ENCODE measurements around the gene TMEM151A. TPM values are rescaled to one million over a fixed set of nuclear protein-coding genes. Genes with fewer than 3 reads are reported as not detected.
"Not testable (repeated sequence)": the region's sequence is repeated elsewhere in the genome, so short reads cannot be mapped to it uniquely, and the experiment has no call there.

The TMEM151A gene
- polyA plus RNA-seq, 4 donors: not detected

GRCh38 chr11:66267039-66267378, 24.7 kb upstream of the TMEM151A start:
- no peak for DNase-seq (ENCODE audit: low read depth in 4 of 4, low spot score in 3 of 4)

DNA sequence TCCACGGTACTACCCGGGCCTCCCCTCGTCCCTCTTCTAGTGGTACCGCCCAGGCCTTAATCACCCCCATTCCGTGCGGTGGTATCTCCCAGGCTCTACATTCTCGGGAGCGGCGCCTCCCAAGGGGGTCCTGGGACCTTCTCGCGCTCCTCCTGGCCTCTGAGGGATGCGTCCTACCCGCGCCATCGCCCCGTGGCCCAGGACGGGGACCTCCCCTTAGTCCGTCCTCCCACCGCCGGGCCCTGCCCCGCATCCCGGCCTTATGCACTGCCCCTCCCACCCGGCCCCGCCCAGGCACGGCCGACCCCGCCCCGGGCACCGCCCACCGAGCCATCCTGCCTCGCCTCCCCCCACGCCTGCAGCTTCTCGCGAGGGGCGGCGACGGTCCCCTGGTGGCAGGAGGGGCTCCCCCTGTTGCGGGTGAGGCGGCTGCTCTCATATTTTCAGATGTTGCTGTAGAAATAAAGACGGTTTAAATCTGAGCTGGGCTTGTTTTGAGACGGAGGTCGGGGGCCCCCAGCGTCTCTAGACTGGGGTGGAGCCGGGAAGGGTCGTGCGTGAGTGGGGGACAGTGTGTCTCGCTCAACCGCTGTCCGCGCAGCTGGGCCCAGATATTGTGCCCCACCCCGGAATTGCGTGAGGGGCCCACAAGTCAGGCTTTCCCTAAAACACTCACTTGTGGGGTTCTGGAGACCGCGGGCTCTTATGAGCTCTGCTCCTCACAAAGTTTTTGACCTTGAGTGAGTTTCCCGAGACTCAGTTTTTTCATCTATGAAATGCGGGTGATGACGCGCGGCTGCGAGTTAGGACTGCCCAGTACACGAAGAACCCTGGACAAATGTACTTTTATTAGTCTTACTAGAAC, 24.1 kb upstream of the TMEM151A start:
- DNase-seq (ENCODE audit: low read depth in 4 of 4, low spot score in 3 of 4): peak; percentile 71 to 81 (median 78)

DNA sequence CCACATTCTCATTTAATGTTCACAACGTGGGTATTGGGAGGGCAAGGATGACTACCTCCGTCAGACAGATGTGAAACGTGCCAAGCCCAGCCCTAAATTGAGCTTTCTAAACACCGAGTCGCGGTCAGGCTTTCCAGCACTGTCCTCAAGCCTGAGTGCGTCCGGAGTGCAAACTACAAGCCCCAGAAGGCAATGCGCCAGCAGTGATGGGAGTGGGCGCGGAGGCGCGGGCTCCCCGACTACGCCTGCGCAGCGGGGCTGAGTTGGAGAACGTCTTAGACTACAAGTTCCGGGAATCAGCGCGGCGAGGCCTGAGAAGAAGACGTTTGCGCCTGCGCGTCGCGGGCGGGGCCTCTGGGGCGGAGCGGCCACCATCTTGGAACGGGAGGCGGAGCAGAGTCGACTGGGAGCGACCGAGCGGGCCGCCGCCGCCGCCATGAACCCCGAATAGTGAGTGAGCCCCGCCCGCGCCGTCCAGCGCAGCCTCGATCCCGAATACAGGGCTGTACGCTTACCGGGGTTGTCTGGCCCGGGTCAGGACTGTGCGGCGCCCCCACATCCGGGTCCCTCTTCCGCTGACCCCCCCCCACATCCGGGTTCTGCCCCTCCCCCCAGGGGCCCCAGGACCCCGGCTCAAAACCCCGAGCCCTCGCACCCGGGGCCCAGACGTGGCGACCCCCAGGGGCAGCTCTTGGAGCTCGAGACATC, 23.3 kb upstream of the TMEM151A start, which contains the start of gene RAB1B:
TSS of gene RAB1B (plus strand) at position 396 of the 708 bp plus-strand sequence. CDS start at position 437, 41 bp downstream.
- peak; percentile 99 to 100 (median 100) for DNase-seq (ENCODE audit: low read depth in 4 of 4, low spot score in 3 of 4)

DNA sequence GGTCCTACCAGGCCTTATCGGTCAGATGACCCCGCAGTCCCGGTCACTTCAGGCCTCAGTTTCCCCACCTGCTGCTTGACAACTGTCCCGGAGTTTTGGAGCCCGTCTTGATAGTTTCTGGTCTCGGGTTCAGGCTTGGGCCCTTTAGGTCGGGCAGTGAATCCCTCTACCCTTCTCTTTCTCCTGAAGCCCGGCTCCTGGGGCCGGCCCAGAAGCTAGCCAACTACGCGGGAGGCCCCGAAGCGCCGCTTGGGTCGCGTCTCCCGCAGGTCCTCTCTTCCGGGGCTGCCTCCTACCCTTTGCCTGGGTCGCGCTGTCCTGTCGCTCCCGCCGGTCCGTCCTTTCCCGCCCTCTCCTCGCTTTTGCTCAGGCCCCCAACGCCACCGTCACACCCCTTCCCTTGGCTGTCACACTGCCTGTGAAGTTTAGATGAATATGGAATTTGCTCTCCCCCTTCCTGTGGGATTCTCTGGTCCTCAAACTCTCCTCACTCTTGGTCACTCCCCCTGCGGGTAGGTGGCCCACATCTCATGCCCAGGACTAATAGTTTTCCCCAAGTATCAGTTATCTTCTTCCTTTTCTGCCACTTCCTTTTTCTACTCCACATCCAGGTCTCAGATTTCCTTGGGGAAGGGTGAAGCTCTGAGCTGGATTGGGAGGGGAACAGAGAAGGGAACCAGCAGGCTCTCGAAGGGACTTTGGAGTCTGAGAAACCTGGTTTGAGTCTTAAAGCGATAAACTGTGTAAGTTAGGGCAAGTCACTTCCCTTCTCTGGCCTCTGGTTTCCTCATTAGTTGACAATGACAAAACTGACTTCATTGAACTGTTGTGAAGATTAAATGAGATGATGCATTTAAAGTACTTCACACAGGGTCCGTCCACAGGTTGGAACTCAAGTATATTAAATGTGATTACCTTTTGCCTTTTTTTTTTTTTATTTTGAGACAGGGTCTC, 22.5 kb upstream of the TMEM151A start:
- no peak for DNase-seq (ENCODE audit: low read depth in 4 of 4, low spot score in 3 of 4)

GRCh38 chr11:66271816-66272215, 19.9 kb upstream of the TMEM151A start:
- no peak for DNase-seq (ENCODE audit: low read depth in 4 of 4, low spot score in 3 of 4)

DNA sequence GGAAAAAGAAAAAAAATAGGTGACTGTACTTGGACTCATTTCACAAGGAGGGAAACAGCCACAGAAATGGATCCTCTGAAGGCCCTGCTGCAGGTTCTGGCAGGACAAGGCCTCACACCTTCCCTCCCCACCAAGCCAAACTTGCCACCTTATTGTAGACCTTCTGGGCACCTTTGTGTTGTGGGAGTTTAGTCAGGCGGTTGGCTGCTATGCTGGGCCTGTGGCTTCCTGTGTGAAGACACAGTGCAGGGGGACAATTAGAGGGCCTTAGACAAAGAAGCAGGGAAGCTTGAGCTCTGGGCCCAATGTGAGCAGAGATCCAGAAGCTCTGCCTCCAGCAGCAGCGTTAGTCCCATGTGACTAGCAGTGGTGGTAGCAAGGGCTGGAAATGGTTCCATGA, 19.1 kb upstream of the TMEM151A start:
- DNase-seq (ENCODE audit: low read depth in 4 of 4, low spot score in 3 of 4): no peak

GRCh38 chr11:66274219-66274618, 17.5 kb upstream of the TMEM151A start:
- no peak for DNase-seq (ENCODE audit: low read depth in 4 of 4, low spot score in 3 of 4)

- no peak for DNase-seq (ENCODE audit: low read depth in 4 of 4, low spot score in 3 of 4)
Measured at GRCh38 chr11:66275396-66275795, 16.3 kb upstream of the TMEM151A start.

- no peak for DNase-seq (ENCODE audit: low read depth in 4 of 4, low spot score in 3 of 4)
Measured at GRCh38 chr11:66275984-66276612, 15.6 kb upstream of the TMEM151A start.

DNA sequence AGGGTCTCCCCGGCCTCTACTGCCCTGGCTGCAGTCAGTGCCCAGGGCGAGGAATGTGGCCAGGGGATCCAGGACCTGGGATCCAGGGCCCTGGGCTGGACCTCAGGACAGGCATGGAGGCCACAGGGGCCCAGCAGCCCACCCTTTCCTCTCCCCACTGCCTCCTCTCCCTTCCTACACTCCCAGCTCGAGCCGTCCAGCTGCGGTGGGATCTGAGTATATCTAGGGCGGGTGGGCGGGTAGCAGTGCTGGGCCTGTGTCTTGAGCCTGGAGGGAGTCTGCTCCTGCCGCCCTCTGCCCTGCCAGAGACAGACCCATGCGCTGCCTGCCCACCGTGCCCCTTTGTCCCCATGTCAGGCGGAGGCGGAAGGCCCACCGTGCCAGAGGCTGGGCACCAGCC, 15.1 kb upstream of the TMEM151A start:
- not testable (repeated sequence) for DNase-seq (ENCODE audit: low read depth in 4 of 4, low spot score in 3 of 4)

GRCh38 chr11:66277064-66277463, 14.6 kb upstream of the TMEM151A start:
- not testable (repeated sequence) for DNase-seq (ENCODE audit: low read depth in 4 of 4, low spot score in 3 of 4)

DNA sequence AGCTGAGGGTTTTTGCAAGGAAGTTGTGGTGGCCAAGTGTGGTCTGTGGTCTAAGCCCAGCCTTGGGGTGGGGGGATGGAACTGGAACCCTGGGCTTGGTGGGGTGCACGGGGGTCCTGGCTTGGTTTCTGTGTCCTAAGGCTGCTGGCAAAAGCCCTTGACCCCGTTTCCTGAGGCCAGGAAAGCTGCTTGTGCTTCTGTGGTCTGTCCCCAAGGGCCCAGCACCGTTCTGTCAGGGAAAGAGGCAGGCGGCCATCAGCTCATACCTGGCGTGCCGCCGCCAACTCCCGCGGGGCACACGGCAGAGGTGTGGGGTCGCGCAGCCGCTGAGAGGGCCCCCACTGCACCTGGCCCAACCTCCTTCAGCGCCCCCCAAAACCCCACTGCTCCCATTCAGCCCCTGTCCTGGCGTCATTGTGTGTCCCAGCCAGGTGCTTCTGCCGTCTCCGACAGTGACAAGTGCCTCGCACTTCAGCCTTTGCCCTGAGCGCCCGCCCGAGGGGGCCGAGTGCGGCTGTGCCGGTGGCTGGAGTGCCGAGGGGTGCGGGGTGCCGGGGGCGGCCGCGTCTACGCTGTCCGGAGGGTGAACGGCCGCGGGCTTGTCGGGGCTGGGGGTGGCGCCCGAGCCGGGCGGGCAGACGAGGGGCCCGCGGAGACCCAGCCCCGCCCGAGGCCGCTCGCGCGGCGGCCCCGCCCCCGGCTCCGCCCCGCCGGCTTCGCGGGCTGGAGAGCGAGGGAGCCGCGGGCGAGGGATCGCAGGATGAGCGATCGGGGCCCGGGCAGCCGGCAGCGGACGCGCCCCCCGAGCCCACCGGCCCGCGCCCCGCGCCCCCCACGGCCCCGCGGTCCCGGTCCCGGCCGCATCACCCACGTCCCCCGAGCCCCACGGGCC, 14.0 kb upstream of the TMEM151A start, which contains the start of gene CNIH2:
TSS of gene CNIH2 (plus strand) at position 705 of the 892 bp plus-strand sequence. CDS start 282 bp downstream, outside the sequence.
- DNase-seq (ENCODE audit: low read depth in 4 of 4, low spot score in 3 of 4): no peak

DNA sequence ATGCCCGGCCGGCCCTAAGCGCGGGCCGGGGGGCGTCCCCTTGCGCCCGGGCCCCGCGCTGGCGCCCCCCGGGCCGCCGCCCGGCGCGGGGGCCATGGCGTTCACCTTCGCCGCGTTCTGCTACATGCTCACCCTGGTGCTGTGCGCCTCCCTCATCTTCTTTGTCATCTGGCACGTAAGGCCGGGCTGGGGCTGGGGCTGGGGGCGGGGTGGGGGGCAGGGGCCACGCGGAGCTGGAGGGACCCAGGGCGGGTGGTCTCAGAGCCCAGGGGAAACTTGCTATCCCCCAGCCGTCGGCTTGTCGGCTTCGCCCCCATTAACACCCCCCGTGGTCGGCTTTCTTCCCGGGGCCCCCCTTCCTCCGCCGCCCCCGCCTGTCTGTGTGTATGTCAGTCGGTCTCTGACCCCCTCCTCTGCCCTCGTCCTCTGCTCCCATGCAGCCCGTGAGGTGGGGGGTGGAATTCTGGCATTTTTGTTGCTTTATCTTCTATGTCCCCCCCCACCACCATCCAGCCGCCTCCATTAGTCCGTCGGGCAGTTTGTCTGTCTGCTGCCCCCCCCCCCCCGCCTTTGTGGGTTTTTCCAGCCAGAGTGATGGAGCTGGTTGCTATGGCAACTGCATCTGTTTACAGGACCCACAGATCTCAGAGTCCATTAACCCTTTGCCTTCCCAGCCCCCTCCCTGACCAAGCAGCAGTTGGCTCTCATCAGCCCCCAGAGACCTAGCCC, 13.2 kb upstream of the TMEM151A start:
- DNase-seq (ENCODE audit: low read depth in 4 of 4, low spot score in 3 of 4): no peak

DNA sequence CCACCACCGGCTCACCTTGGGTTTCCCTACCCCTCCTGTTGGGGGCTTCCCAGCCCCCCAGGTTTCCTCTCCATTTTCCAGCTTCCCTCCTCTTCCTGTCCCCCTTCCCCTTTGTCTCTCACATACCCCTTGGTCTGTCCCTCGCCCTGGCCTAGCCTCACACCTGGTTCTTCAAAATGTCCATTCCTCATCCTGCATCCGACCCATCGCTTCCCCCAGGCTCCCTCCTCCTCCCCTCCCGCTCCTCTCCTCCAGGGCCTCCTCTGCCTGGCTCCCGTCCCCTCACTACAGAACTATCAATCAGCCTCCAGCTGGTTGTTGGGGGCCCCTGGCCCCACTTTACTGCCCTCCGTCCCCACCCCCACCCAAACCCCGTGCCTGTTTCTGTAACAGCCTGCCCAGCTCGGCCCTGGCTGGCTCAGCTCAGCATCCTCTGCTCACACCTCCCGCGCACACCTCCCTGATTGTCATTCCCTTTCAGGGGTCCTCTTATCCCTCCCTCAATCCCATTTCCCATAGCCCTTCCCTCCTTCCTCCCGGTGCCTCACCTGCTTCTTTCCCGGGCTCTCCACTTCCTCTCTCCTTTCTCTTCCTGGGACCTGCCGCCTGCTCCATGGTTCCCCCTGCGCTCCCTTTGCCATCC, 12.5 kb upstream of the TMEM151A start:
- no peak for DNase-seq (ENCODE audit: low read depth in 4 of 4, low spot score in 3 of 4)

DNA sequence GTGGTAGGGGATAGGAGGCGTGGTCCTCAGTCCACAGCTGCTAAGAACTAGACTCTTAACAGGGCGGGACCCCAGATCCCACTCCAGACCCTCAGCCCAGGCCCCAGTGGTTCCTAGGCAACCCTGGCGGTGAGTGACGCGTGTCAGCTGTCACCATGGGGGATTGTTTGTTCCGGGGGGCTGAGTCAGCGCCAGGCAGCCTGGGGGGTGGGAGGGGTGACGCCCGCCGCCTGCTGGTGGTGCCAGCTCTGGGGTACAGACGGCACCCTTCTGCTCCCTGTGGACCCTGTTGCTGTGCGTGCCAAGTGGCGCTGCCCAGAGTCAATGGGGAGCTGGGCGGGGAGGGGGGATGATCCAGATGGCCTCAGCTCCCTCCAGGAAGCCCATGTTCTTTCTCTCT, 11.3 kb upstream of the TMEM151A start:
- no peak for DNase-seq (ENCODE audit: low read depth in 4 of 4, low spot score in 3 of 4)

GRCh38 chr11:66281001-66281400, 10.7 kb upstream of the TMEM151A start:
- no peak for DNase-seq (ENCODE audit: low read depth in 4 of 4, low spot score in 3 of 4)

- DNase-seq (ENCODE audit: low read depth in 4 of 4, low spot score in 3 of 4): no peak
Measured at GRCh38 chr11:66281776-66282467, 9.8 kb upstream of the TMEM151A start.
